ENCODE measurements around the gene USE1. TPM values are rescaled to one million over a fixed set of nuclear protein-coding genes. Genes with fewer than 3 reads are reported as not detected.
A peak's percentile ranks its signal among the peaks of the same experiment; 100 is the strongest.

Gene USE1
- total RNA-seq, 4 donors from 2014 or later, result 21.4 to 36.0 (median 27.4) TPM

- Histone ChIP-seq H3K36me3 (peaks cover 5 to 14% of the 10 kb centered on the region in 2 donors), H3K27ac (no peak overlapping the region), H3K9me3 (no peaks in the 10 kb centered on the region), H3K4me3 (replicated peaks in 1 of 3) (no peak overlapping the region), H3K4me1 (peaks cover 8 to 12% of the 10 kb centered on the region in 2 donors), H3K27me3 (no peaks in the 10 kb centered on the region)
- TF ChIP-seq POLR2A (IDR thresholded peaks at IDR 0.05), result no peak
- no peak for TF ChIP-seq CTCF (IDR thresholded peaks at IDR 0.05)
- intact Hi-C loops (cut with DNase I), result loop anchor here (10.0 kb wide), 2 partner anchors 46 to 144 kb away; partner anchors contain the start of genes BABAM1, HAUS8, MYO9B and USHBP1
- WGBS, 2 donors, result 96 to 98% methylated on average over 8 of the region's 8 CpGs
- no peak for DNase-seq
Observed at GRCh38 chr19:17219286-17219685, 4.1 kb downstream of the USE1 start.

- H3K27me3 ChIP-seq, result no peaks in the 10 kb centered on the region
- intact Hi-C loops (cut with DNase I), result no loop called here
- no peak for TF ChIP-seq POLR2A (IDR thresholded peaks at IDR 0.05)
- TF ChIP-seq CTCF (IDR thresholded peaks at IDR 0.05), result no peak
- no peak for DNase-seq
- H3K36me3 ChIP-seq, result peaks cover 5 to 14% of the 10 kb centered on the region in 2 donors
- no peaks in the 10 kb centered on the region for H3K9me3 ChIP-seq
- H3K27ac ChIP-seq, result no peak overlapping the region
- H3K4me3 ChIP-seq (replicated peaks in 1 of 3), result no peak overlapping the region
- H3K4me1 ChIP-seq, result peaks cover 6% of the 10 kb centered on the region in 2 donors
- 65 to 72% methylated on average over 11 to 14 of the region's 14 CpGs for WGBS, 2 donors
Observed at GRCh38 chr19:17220207-17220758, 5.1 kb downstream of the USE1 start.

- Histone ChIP-seq H3K27me3 (no peaks in the 10 kb centered on the region), H3K27ac (no peak overlapping the region), H3K9me3 (no peaks in the 10 kb centered on the region), H3K36me3 (peaks cover 0 to 5% of the 10 kb centered on the region in 2 donors), H3K4me3 (replicated peaks in 1 of 3) (no peak overlapping the region), H3K4me1 (peaks cover 17% of the 10 kb centered on the region in 2 donors)
- DNase-seq, result no peak
- TF ChIP-seq POLR2A (IDR thresholded peaks at IDR 0.05) (no peak), CTCF (IDR thresholded peaks at IDR 0.05) (no peak)
- intact Hi-C loops (cut with DNase I), result no loop called here
- WGBS, 2 donors, result 87 to 88% methylated on average over 10 of the region's 10 CpGs
Observed at GRCh38 chr19:17225053-17225452, 9.9 kb downstream of the USE1 start.

- no peaks in the 10 kb centered on the region for H3K9me3 ChIP-seq
- H3K27me3 ChIP-seq, result no peaks in the 10 kb centered on the region
- peak; percentile 99 to 100 for DNase-seq
- peaks cover 0 to 5% of the 10 kb centered on the region in 2 donors for H3K36me3 ChIP-seq
- peak within 1 kb of the TSS; percentile 88 to 97 (median 88) for H3K27ac ChIP-seq
- TF ChIP-seq POLR2A (IDR thresholded peaks at IDR 0.05) (peak in 1 of 2 donors; percentile 92), CTCF (IDR thresholded peaks at IDR 0.05) (peak in 1 of 6 experiments; percentile 18)
- peaks cover 17% of the 10 kb centered on the region in 2 donors for H3K4me1 ChIP-seq
- 0 to 5% methylated on average over 10 to 47 of the region's 90 CpGs for WGBS, 2 donors
- peak within 1 kb of the TSS; percentile 8 to 73 (median 50) for H3K4me3 ChIP-seq (replicated peaks in 1 of 3)
- intact Hi-C loops (cut with DNase I), result no loop called here
Observed at GRCh38 chr19:17226002-17226933, 11.1 kb downstream of the USE1 start, which contains the start of gene OCEL1. OCEL1 (plus strand) TSS chr19:17226226; CDS start chr19:17226248, 22 bp downstream.
